NOMO-1 treated with DMSO at 0.1 percent for 48 hours (cell line): ENCODE results near the gene ZC3HAV1.
A peak's percentile ranks its signal among the peaks of the same experiment; 100 is the strongest.
"Not testable (repeated sequence)": the region's sequence is repeated elsewhere in the genome, so short reads cannot be mapped to it uniquely, and the experiment has no call there.

ENCODE experiments used
- DNase-seq: peaks from one replicate; lab custom pipeline; 2025; ENCODE audit not compliant: unreplicated experiment; lab: John Stamatoyannopoulos, UW

Gene ZC3HAV1

GRCh38 chr7:139112741-139113250 is 3.3 kb upstream of the ZC3HAV1 start:
- DNase-seq, result no peak

- no peak for DNase-seq
Observed at GRCh38 chr7:139112316-139112715, 2.8 kb upstream of the ZC3HAV1 start.

- DNase-seq, result no peak
Observed at GRCh38 chr7:139111811-139112301, 2.3 kb upstream of the ZC3HAV1 start.

GRCh38 chr7:139111147-139111546 is 1.6 kb upstream of the ZC3HAV1 start:
- DNase-seq, result no peak

- DNase-seq, result no peak
Observed at GRCh38 chr7:139109983-139110411, 477 bp upstream of the ZC3HAV1 start.

- no peak for DNase-seq
Observed at GRCh38 chr7:139108266-139109187, 993 bp downstream of the ZC3HAV1 start.

- peak; percentile 6 for DNase-seq
Observed at GRCh38 chr7:139106959-139107358, 2.6 kb downstream of the ZC3HAV1 start.

GRCh38 chr7:139106227-139106626 is 3.3 kb downstream of the ZC3HAV1 start:
- not testable (repeated sequence) for DNase-seq

- no peak for DNase-seq
Observed at GRCh38 chr7:139105484-139105883, 4.0 kb downstream of the ZC3HAV1 start.

GRCh38 chr7:139104091-139104450 is 5.4 kb downstream of the ZC3HAV1 start:
- no peak for DNase-seq

GRCh38 chr7:139103057-139103815 is 6.3 kb downstream of the ZC3HAV1 start:
- no peak for DNase-seq

- not testable (repeated sequence) for DNase-seq
Observed at GRCh38 chr7:139101637-139102158, 7.8 kb downstream of the ZC3HAV1 start.

- no peak for DNase-seq
Observed at GRCh38 chr7:139099172-139099947, 10.2 kb downstream of the ZC3HAV1 start.

GRCh38 chr7:139095194-139095659 is 14.3 kb downstream of the ZC3HAV1 start:
- peak; percentile 65 for DNase-seq

GRCh38 chr7:139094596-139094995 is 14.9 kb downstream of the ZC3HAV1 start:
- DNase-seq, result no peak

GRCh38 chr7:139094030-139094429 is 15.5 kb downstream of the ZC3HAV1 start:
- no peak for DNase-seq

GRCh38 chr7:139093512-139093911 is 16.0 kb downstream of the ZC3HAV1 start:
- not testable (repeated sequence) for DNase-seq

GRCh38 chr7:139092090-139092796 is 17.3 kb downstream of the ZC3HAV1 start:
- no peak for DNase-seq

GRCh38 chr7:139091677-139091996 is 17.9 kb downstream of the ZC3HAV1 start:
- DNase-seq, result no peak

GRCh38 chr7:139089118-139089517 is 20.4 kb downstream of the ZC3HAV1 start:
- DNase-seq, result no peak
